ENCODE measurements around the gene SALL4.

GRCh38 chr20:51768759-51769517 is 33.4 kb downstream of the SALL4 start:
- TF ChIP-seq CTCF (IDR thresholded peaks at IDR 0.05; ENCODE audit: insufficient read depth, low read length, poor library complexity, severe bottlenecking), result no peak
- TF ChIP-seq EZH2phosphoT487 (conservative IDR thresholded peaks at IDR 0.05; ENCODE audit: low read length), result no peak
